ENCODE measurements around the gene MDM1. TPM values are rescaled to one million over a fixed set of nuclear protein-coding genes. Genes with fewer than 3 reads are reported as not detected.
A peak's percentile ranks its signal among the peaks of the same experiment; 100 is the strongest.

Gene MDM1
- total RNA-seq, 2 experiments from 2014 or later: 25.2 to 28.4 TPM

DNA sequence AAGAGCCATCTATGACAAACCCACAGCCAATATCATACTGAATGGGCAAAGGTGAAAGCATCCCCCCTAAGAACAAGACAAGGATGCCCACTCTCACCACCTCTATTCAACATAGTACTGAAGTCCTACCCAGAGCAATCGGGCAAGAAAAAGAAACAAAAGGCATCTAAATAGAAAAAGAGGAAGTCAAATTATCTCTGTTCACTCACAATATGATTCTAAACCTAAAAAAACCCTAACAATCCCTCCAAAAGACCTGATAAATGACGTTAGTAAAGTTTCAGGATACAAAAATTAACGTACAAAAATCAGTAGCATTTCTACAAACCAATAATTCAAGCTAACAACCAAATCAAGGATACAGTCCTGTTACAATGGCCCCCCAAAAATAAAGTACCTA lies 26.9 kb downstream of the MDM1 start:
- CTCF ChIA-PET: no interaction called here
- H3K4me1 Mint-ChIP-seq: peaks cover 11% of the 10 kb centered on the region

DNA sequence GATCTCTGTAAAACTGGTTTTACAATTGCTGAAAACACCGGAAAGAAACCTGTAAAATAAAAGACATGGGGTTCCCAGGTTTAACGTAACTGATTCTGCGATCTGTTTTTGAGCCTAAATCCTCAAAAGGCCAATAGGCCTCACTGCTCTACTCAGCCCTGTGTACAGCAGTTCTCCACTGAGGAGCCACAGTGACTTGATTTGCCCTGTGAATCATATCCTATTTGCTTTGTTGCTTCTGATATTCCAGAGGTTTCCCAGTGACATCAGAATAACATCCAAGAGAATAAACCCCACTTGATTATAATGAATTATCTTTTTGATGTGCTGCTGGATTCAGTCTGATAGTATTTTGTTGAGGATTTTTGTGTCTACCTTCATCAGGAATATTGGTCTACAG lies 27.5 kb downstream of the MDM1 start:
- POLR2A ChIA-PET: no interaction called here
- DNase-seq: no peak
- Mint-ChIP-seq H3K27me3 (no peaks in the 10 kb centered on the region), H3K9me3 (peaks cover 6% of the 10 kb centered on the region), H3K36me3 (ENCODE audit: low read depth) (peaks cover 69% of the 10 kb centered on the region), H3K4me1 (peaks cover 11% of the 10 kb centered on the region), H3K4me3 (no peak overlapping the region), H3K27ac (no peak overlapping the region)
- CTCF ChIA-PET: interaction anchor here (0.7 kb wide), 1 partner anchor 29 kb away, joined by 3 read pairs; no protein-coding TSS in a partner anchor

More for the DNA sequence above, 26.9 kb downstream of the MDM1 start:
- no peak for DNase-seq
- Mint-ChIP-seq H3K4me3 (no peak overlapping the region), H3K9me3 (peaks cover 2% of the 10 kb centered on the region), H3K27me3 (no peaks in the 10 kb centered on the region), H3K27ac (no peak overlapping the region), H3K36me3 (ENCODE audit: low read depth) (peaks cover 66% of the 10 kb centered on the region)
- POLR2A ChIA-PET: no interaction called here

DNA sequence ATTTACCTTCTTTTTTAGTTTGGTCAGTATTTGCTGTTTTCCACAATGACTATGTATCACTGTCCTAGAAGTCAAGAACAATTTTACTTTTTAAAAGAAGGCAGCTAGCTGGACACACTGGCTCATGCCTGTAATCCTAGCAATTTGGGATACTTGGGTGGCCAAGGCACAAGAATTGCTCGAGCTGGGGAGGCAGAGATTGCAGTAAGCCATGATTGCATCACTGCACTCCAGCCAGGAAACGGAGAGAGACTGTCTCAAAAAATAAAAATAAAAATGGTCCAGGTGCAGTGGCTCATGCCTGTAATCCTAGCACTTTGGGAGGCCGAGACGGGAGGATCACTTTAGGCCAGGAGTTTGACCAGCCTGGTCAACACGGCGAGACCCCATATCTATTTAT lies 28.3 kb downstream of the MDM1 start:
- DNase-seq: no peak
- peaks cover 11% of the 10 kb centered on the region for H3K9me3 Mint-ChIP-seq
- ChIA-PET POLR2A (no interaction called here), CTCF (interaction anchor here (0.6 to 0.9 kb wide), 3 partner anchors 16 to 484 kb away, joined by 3 read pairs; no protein-coding TSS in a partner anchor)
- H3K4me1 Mint-ChIP-seq: peaks cover 11% of the 10 kb centered on the region
- H3K4me3 Mint-ChIP-seq: no peak overlapping the region
- peaks cover 71% of the 10 kb centered on the region for H3K36me3 Mint-ChIP-seq (ENCODE audit: low read depth)
- no peaks in the 10 kb centered on the region for H3K27me3 Mint-ChIP-seq
- no peak overlapping the region for H3K27ac Mint-ChIP-seq

DNA sequence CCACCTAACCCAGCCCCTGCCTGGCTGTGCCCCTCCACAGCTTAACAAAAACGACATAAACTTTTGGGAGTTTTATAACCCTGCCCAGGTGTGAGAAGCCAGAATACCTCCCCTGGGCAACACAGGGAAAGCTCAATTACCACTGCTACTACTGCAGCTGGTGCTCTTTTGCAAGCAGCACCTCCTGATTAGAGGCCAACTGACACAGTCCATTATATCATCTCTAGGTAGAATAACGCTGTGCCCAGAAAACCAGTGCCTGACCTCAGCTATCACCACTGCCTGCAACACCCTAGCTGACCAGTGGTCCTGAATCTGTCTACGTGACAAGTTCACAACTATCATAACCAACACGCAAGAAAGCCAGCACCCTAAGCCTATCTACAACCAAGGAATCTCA lies 34.2 kb downstream of the MDM1 start:
- H3K27ac Mint-ChIP-seq: no peak overlapping the region
- CTCF ChIA-PET: interaction anchor here (0.5 to 1.6 kb wide), 3 partner anchors 12 to 64 kb away, joined by 3 read pairs; no protein-coding TSS in a partner anchor
- no peak overlapping the region for H3K4me3 Mint-ChIP-seq
- H3K27me3 Mint-ChIP-seq: no peaks in the 10 kb centered on the region
- POLR2A ChIA-PET: no interaction called here
- no peak for DNase-seq
- H3K4me1 Mint-ChIP-seq: no peaks in the 10 kb centered on the region
- H3K9me3 Mint-ChIP-seq: peaks cover 10% of the 10 kb centered on the region
- H3K36me3 Mint-ChIP-seq (ENCODE audit: low read depth): peaks cover 59% of the 10 kb centered on the region

DNA sequence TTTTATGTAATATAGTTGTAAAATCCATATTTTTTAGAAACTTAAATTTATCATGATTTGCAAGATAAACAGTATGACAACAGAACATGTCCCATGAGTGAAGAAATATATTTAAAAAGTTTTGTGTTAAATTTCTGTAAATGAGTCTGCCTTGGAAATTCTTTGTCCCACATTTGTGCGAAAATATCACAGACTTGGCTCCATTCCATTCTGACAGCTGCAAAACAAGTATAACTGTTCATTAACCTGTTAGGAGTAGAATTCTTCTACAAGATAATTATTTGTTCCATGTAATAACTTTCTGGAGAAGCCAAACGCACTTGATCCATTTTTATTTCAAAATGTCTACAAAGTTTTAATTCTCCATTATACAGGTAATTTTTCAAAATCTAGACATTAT lies 37.9 kb downstream of the MDM1 start:
- peaks cover 31% of the 10 kb centered on the region for H3K36me3 Mint-ChIP-seq (ENCODE audit: low read depth)
- H3K4me3 Mint-ChIP-seq: no peak overlapping the region
- peaks cover 4% of the 10 kb centered on the region for H3K9me3 Mint-ChIP-seq
- H3K27me3 Mint-ChIP-seq: no peaks in the 10 kb centered on the region
- H3K27ac Mint-ChIP-seq: no peak overlapping the region
- CTCF ChIA-PET: no interaction called here
- POLR2A ChIA-PET: no interaction called here
- no peak for DNase-seq
- peaks cover 21% of the 10 kb centered on the region for H3K4me1 Mint-ChIP-seq

DNA sequence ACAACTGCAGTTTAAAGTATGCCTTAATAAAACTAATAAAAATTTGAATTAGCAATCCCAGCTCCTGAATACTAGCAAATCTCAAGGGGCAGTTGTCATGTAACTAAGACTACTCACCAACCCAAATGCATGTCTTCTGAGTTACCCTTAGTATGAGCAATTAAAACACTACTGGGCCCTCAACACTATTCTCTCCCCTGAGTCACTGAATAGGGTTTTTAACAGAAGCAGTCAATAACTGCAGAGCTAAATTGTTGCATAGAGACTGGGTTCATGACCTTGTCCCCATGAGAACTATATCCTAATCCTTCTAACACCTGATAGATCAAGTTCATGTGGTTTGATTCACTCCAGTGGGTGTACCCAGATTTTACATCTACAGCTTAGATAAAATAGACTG lies 38.8 kb downstream of the MDM1 start:
- H3K4me1 Mint-ChIP-seq: peaks cover 25% of the 10 kb centered on the region
- no peak for DNase-seq
- ChIA-PET CTCF (interaction anchor here (1.0 kb wide), 1 partner anchor 9 kb away, joined by 3 read pairs; no protein-coding TSS in a partner anchor), POLR2A (no interaction called here)
- no peak overlapping the region for H3K4me3 Mint-ChIP-seq
- peaks cover 2% of the 10 kb centered on the region for H3K27me3 Mint-ChIP-seq
- peaks cover 30% of the 10 kb centered on the region for H3K36me3 Mint-ChIP-seq (ENCODE audit: low read depth)
- peaks cover 4% of the 10 kb centered on the region for H3K9me3 Mint-ChIP-seq
- H3K27ac Mint-ChIP-seq: no peak overlapping the region

DNA sequence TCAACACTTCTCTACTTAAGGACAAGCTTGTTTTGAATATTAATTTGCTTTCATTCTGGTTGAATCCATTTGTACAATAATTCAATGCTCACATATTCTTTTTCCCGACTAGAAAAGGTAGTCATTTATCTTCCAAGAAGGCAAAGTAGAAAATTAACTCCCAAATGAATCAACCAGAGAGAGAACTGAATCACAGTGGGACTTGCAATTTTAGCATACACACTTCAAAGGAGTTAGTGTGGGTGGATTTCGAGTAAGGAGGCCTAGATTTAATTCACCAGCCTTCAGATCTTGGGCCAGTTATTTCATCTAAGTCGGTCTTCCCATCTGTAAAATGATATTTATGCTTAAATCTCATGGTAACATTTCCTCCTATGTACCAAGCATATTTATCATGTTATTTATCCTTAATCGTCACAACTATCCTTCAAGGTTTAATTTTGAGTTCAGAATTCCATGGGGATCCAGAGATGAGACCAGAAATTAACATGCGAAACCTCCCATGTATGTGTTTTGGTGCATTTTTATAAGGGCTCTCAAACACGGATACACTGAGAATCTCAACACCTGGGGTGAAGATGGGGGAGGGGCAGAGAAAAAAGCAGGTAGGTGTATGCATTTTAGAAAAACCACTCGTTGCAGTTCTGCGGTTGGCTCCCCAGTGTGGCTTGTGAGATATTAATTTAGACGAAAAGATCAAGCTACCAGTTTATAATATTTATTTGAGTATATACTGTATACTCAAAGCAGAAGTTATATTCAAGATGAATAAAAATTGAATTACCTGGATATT lies 39.8 kb downstream of the MDM1 start:
- ChIA-PET CTCF (interaction anchor here (0.6 to 1.0 kb wide), 2 partner anchors 8 to 14 kb away, joined by 3 read pairs; no protein-coding TSS in a partner anchor), POLR2A (no interaction called here)
- peaks cover 5% of the 10 kb centered on the region for H3K9me3 Mint-ChIP-seq
- peaks cover 26% of the 10 kb centered on the region for H3K4me1 Mint-ChIP-seq
- H3K27ac Mint-ChIP-seq: no peak overlapping the region
- no peak for DNase-seq
- H3K4me3 Mint-ChIP-seq: no peak overlapping the region
- H3K36me3 Mint-ChIP-seq (ENCODE audit: low read depth): peaks cover 28% of the 10 kb centered on the region
- peaks cover 8% of the 10 kb centered on the region for H3K27me3 Mint-ChIP-seq

DNA sequence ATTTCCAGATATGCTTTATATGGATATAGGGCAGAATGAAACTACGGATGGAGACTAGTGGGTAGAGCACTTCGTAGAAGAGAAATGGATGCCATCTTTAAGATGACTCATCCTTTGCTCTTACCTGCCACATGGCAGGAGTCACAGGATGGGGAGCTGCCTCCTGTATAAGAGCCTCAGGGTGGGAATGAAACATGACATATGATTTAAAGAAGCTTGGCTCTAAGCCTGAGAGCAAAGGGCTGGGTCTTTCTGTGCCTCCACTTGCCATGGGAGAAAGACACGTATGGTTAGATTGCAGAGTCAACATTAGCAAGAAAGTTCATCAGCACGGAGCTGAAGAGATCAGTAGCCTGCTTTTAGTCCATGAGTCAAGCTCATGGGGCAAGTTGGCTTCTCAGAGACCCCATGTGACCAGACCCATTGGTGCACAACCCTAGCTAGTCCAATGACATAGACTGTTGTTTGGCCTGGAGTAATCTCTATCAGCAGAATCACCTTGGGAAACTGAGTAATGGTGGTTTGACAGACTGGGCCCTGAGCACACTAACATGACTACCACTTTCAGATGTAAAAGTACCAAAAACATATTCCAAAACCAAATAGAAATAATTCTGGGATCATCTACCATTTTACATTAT lies 40.6 kb downstream of the MDM1 start:
- no peak overlapping the region for H3K27ac Mint-ChIP-seq
- no peak overlapping the region for H3K4me3 Mint-ChIP-seq
- peaks cover 5% of the 10 kb centered on the region for H3K9me3 Mint-ChIP-seq
- H3K36me3 Mint-ChIP-seq (ENCODE audit: low read depth): peaks cover 23% of the 10 kb centered on the region
- ChIA-PET POLR2A (no interaction called here), CTCF (interaction anchor here (0.6 to 1.5 kb wide), 7 partner anchors 14 to 516 kb away, joined by 3 to 5 read pairs (median 3); partner anchors contain the start of gene MDM2)
- H3K4me1 Mint-ChIP-seq: peaks cover 26% of the 10 kb centered on the region
- H3K27me3 Mint-ChIP-seq: peaks cover 8% of the 10 kb centered on the region
- no peak for DNase-seq

DNA sequence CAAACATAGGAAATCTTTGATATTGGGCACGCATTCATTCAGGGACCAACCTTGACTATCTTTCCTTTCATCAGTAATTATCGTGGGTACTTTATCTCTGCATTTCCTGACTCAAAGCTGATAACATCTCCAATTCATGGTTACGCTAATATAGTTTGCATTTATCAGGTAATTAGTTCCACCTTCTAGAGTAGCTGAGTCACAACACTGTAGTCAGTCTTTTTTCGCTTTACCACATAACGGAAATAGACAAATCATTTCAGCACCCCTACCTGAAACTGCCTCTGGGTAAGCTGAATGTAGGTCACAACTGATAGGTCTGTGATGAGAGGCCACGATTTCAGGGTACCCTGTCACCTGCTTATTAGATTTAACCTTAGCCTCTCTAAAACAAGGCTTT lies 42.0 kb downstream of the MDM1 start:
- DNase-seq: peak; percentile 51
- Mint-ChIP-seq H3K27ac (peak overlapping the region; percentile 10), H3K36me3 (ENCODE audit: low read depth) (peaks cover 19% of the 10 kb centered on the region), H3K9me3 (peaks cover 5% of the 10 kb centered on the region), H3K4me1 (peaks cover 26% of the 10 kb centered on the region), H3K27me3 (peaks cover 15% of the 10 kb centered on the region), H3K4me3 (no peak overlapping the region)
- ChIA-PET POLR2A (interaction anchor here (0.6 kb wide), 2 partner anchors 11 to 49 kb away, joined by 3 to 11 read pairs; no protein-coding TSS in a partner anchor), CTCF (interaction anchor here (1.0 to 1.8 kb wide), 5 partner anchors 9 to 518 kb away, joined by 3 to 7 read pairs (median 3); partner anchors contain the start of gene MDM2)

DNA sequence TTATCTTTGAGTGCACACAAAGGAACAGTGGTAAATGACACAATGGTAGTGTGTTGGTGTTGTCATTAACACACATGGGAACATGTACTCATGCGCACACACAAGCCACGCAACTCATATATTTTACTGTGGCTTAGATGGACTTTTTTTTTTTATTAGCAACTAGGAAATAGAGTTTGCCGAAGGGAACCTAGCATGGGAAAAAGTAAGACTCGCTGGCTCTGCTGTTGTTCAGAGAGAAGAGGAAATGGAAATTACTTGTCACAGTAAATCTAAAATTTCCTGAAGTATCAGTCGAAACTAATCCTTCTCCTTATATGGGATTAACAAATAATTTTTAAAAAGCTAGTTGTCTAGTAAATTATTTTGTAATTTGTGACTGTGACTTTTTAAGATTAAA lies 45.1 kb downstream of the MDM1 start:
- DNase-seq: no peak
- peaks cover 26% of the 10 kb centered on the region for H3K4me1 Mint-ChIP-seq
- ChIA-PET POLR2A (no interaction called here), CTCF (interaction anchor here (1.6 kb wide), 2 partner anchors 64 to 71 kb away, joined by 4 to 7 read pairs; no protein-coding TSS in a partner anchor)
- H3K9me3 Mint-ChIP-seq: peaks cover 5% of the 10 kb centered on the region
- no peak overlapping the region for H3K4me3 Mint-ChIP-seq
- H3K27me3 Mint-ChIP-seq: peaks cover 18% of the 10 kb centered on the region
- H3K36me3 Mint-ChIP-seq (ENCODE audit: low read depth): peaks cover 6% of the 10 kb centered on the region
- H3K27ac Mint-ChIP-seq: no peak overlapping the region

DNA sequence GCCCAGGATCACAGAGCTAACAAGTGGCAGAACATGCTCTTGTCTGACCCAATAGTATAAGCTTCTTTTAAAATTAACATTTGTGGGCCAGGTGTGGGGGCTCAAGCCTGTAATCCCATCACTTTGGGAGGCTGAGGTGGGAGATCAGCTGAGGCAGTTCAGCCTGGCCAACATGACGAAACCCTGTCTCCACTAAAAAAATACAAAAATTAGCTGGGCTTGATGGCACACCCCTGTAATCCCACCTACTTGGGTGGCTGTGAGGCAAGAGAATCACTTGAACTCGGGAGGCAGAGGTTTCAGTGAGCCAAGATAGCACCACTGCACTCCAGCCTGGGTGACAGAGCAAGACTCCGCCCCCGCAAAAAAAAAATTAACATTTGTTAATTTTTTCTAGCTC lies 45.8 kb downstream of the MDM1 start:
- peaks cover 18% of the 10 kb centered on the region for H3K27me3 Mint-ChIP-seq
- peaks cover 5% of the 10 kb centered on the region for H3K9me3 Mint-ChIP-seq
- H3K27ac Mint-ChIP-seq: no peak overlapping the region
- H3K4me1 Mint-ChIP-seq: peaks cover 24% of the 10 kb centered on the region
- CTCF ChIA-PET: interaction anchor here (0.9 to 1.6 kb wide), 4 partner anchors 9 to 72 kb away, joined by 3 to 7 read pairs (median 4); no protein-coding TSS in a partner anchor
- no peak for DNase-seq
- POLR2A ChIA-PET: no interaction called here
- H3K36me3 Mint-ChIP-seq (ENCODE audit: low read depth): peaks cover 5% of the 10 kb centered on the region
- H3K4me3 Mint-ChIP-seq: no peak overlapping the region

DNA sequence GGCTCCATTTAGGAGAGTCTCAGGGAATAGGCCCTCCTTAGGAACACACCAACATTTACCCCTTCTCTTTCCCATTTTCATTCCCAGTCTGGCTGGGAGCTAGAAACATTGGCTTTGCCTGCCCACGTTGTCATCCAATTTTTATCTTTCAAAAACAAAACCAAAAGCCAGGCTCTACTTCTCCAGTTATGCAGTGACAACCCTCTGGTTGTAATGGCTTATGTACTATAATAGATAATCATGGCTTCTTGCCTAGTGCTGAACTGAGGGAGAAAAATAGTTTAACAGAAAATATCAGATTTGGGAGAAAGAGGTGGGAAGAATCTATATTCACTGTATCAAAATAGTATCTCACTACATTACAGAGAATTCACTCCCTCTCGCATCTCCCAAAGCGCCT lies 46.6 kb downstream of the MDM1 start:
- Mint-ChIP-seq H3K4me1 (peaks cover 17% of the 10 kb centered on the region), H3K4me3 (no peak overlapping the region), H3K27me3 (peaks cover 18% of the 10 kb centered on the region), H3K9me3 (peaks cover 5% of the 10 kb centered on the region), H3K27ac (no peak overlapping the region), H3K36me3 (ENCODE audit: low read depth) (peaks cover 3% of the 10 kb centered on the region)
- DNase-seq: no peak
- ChIA-PET CTCF (interaction anchor here (1.0 to 1.9 kb wide), 5 partner anchors 13 to 73 kb away, joined by 3 to 4 read pairs (median 4); no protein-coding TSS in a partner anchor), POLR2A (no interaction called here)

All from activated CD4-positive, alpha-beta T cell treated with anti-CD3 and anti-CD28 coated beads, Interleukin-2, amount 10 ng/mL, durations not matched to agents 7 days and 5 days (primary cell).